ENCODE data around the gene MAS1L.

Gene MAS1L

GRCh38 chr6:29487660-29488059, at the start of gene MAS1L:
TSS of gene MAS1L (minus strand) at chr6:29487956. CDS start at chr6:29487902, 54 bp downstream.
- no peak for DNase-seq

GRCh38 chr6:29532320-29532951, 44.7 kb upstream of the MAS1L start:
- no peak for DNase-seq

GRCh38 chr6:29531668-29532067, 43.9 kb upstream of the MAS1L start:
- no peak for DNase-seq

- no peak for DNase-seq
These were observed 43.0 kb upstream of the MAS1L start for GRCh38 chr6:29530671-29531310.

- DNase-seq, result no peak
These were observed 42.2 kb upstream of the MAS1L start for GRCh38 chr6:29529956-29530355.

GRCh38 chr6:29528988-29529560, 41.3 kb upstream of the MAS1L start:
- DNase-seq, result no peak

- no peak for DNase-seq
These were observed 40.7 kb upstream of the MAS1L start for GRCh38 chr6:29528300-29528931.

- no peak for DNase-seq
These were observed 39.8 kb upstream of the MAS1L start for GRCh38 chr6:29527564-29527963.

- DNase-seq, result no peak
These were observed 39.4 kb upstream of the MAS1L start for GRCh38 chr6:29527126-29527525.

GRCh38 chr6:29525311-29525639, 37.5 kb upstream of the MAS1L start:
- no peak for DNase-seq

GRCh38 chr6:29524444-29525310, 36.9 kb upstream of the MAS1L start:
- no peak for DNase-seq

- no peak for DNase-seq
These were observed 36.3 kb upstream of the MAS1L start for GRCh38 chr6:29524044-29524443.

GRCh38 chr6:29522227-29522626, 34.5 kb upstream of the MAS1L start:
- DNase-seq, result no peak

- DNase-seq, result no peak
These were observed 33.4 kb upstream of the MAS1L start for GRCh38 chr6:29521006-29521680.

GRCh38 chr6:29520232-29520631, 32.5 kb upstream of the MAS1L start:
- no peak for DNase-seq

- no peak for DNase-seq
These were observed 31.7 kb upstream of the MAS1L start for GRCh38 chr6:29519291-29520010.

- DNase-seq, result no peak
These were observed 30.1 kb upstream of the MAS1L start for GRCh38 chr6:29517728-29518440.

- no peak for DNase-seq
These were observed 29.5 kb upstream of the MAS1L start for GRCh38 chr6:29517245-29517644.

GRCh38 chr6:29516108-29516507, 28.4 kb upstream of the MAS1L start:
- DNase-seq, result peak; percentile 40

- no peak for DNase-seq
These were observed 23.1 kb upstream of the MAS1L start for GRCh38 chr6:29510746-29511300.

- DNase-seq, result no peak
These were observed 22.4 kb upstream of the MAS1L start for GRCh38 chr6:29510202-29510601.

Measured in CD4-positive, alpha-beta T cell treated with Interleukin-17A for 4 hours (primary cell).